NCI-H2081 (cell line): Measurements from ENCODE around the gene ARHGAP23.

Source experiments
- DNase-seq, 2 experiments: peaks; one replicate each; lab custom pipeline; 2025; lab: John Stamatoyannopoulos, UW

The ARHGAP23 gene

GRCh38 chr17:38549285-38549684 is 121.0 kb downstream of the ARHGAP23 start:
- no peak for DNase-seq

GRCh38 chr17:38550661-38551060 is 122.4 kb downstream of the ARHGAP23 start:
- no peak for DNase-seq

- no peak for DNase-seq
These were observed 122.9 kb downstream of the ARHGAP23 start for GRCh38 chr17:38551121-38551520.

GRCh38 chr17:38552343-38552742 is 124.1 kb downstream of the ARHGAP23 start:
- no peak for DNase-seq

- peak; percentile 90 to 98 for DNase-seq
These were observed 126.4 kb downstream of the ARHGAP23 start for GRCh38 chr17:38554430-38555350.

GRCh38 chr17:38556239-38556638 is 128.0 kb downstream of the ARHGAP23 start:
- DNase-seq, result no peak

- DNase-seq, result no peak
These were observed 129.1 kb downstream of the ARHGAP23 start for GRCh38 chr17:38557396-38557795.

GRCh38 chr17:38557836-38558727 is 129.8 kb downstream of the ARHGAP23 start:
- DNase-seq, result peak; percentile 99

- DNase-seq, result no peak
These were observed 130.4 kb downstream of the ARHGAP23 start for GRCh38 chr17:38558728-38559050.

GRCh38 chr17:38559051-38559879 is 131.0 kb downstream of the ARHGAP23 start:
- DNase-seq, result peak; percentile 98

- peak in 1 of 2 experiments; percentile 31 for DNase-seq
These were observed 131.6 kb downstream of the ARHGAP23 start for GRCh38 chr17:38559880-38560230.

- DNase-seq, result no peak
These were observed 132.4 kb downstream of the ARHGAP23 start for GRCh38 chr17:38560503-38561318.

- no peak for DNase-seq
These were observed 133.4 kb downstream of the ARHGAP23 start for GRCh38 chr17:38561416-38562214.
